AG08396 (cell line): Measurements from ENCODE around the gene NPM3.

Source experiments
- DNase-seq: peaks from one replicate; pipeline ENCODE4 v3.0.0; 2012; ENCODE audit warnings: low spot score, mixed read lengths

The NPM3 gene

GRCh38 chr10:101774589-101775272 lies 8.5 kb downstream of the NPM3 start:
- DNase-seq, result peak; percentile 17

- peak; percentile 15 for DNase-seq
Observed at GRCh38 chr10:101773923-101774588, 9.2 kb downstream of the NPM3 start.

GRCh38 chr10:101772895-101773761 lies 10.1 kb downstream of the NPM3 start:
- peak; percentile 14 for DNase-seq

- DNase-seq, result peak; percentile 11
Observed at GRCh38 chr10:101772017-101772894, 11.0 kb downstream of the NPM3 start.

- DNase-seq, result peak; percentile 10
Observed at GRCh38 chr10:101771380-101771779, 11.9 kb downstream of the NPM3 start.

- DNase-seq, result peak; percentile 8
Observed at GRCh38 chr10:101770331-101771215, 12.7 kb downstream of the NPM3 start.

GRCh38 chr10:101769541-101770180 lies 13.6 kb downstream of the NPM3 start:
- peak; percentile 8 for DNase-seq

- peak; percentile 5 for DNase-seq
Observed at GRCh38 chr10:101768791-101769170, 14.5 kb downstream of the NPM3 start.

- no peak for DNase-seq
Observed at GRCh38 chr10:101767966-101768790, 15.1 kb downstream of the NPM3 start.

GRCh38 chr10:101767600-101767945 lies 15.7 kb downstream of the NPM3 start:
- no peak for DNase-seq

GRCh38 chr10:101766753-101767599 lies 16.3 kb downstream of the NPM3 start:
- no peak for DNase-seq

- no peak for DNase-seq
Observed at GRCh38 chr10:101766306-101766705, 16.9 kb downstream of the NPM3 start.

GRCh38 chr10:101763141-101763846 lies 20.0 kb downstream of the NPM3 start:
- no peak for DNase-seq

GRCh38 chr10:101762736-101763135 lies 20.5 kb downstream of the NPM3 start:
- no peak for DNase-seq

- DNase-seq, result no peak
Observed at GRCh38 chr10:101761226-101761625, 22.0 kb downstream of the NPM3 start.

GRCh38 chr10:101760510-101760909 lies 22.7 kb downstream of the NPM3 start:
- peak; percentile 27 for DNase-seq

GRCh38 chr10:101759309-101760247 lies 23.7 kb downstream of the NPM3 start:
- DNase-seq, result no peak
